Measurements from ENCODE around the gene STARD3NL.

STARD3NL gene

DNA sequence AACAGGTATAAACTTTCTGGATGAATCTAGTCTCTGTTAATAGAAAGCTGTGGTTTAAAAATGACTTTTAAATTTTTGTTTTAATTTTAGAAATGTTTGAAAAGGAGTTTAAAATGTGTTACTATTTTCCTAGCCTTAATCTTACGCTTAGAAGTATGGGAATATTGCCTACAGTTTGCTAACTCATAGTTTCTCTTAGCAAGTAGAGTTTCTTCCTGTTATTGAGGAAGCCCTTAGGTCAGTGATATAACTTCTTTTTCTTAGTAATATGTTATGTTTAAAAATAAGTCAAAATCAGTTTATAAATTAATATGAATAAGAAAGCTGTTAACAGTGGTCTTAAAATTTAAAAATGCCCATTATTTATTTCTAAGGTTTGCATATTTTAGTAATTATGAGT is 3.1 kb downstream of the STARD3NL start:
- no peak for DNase-seq

DNA sequence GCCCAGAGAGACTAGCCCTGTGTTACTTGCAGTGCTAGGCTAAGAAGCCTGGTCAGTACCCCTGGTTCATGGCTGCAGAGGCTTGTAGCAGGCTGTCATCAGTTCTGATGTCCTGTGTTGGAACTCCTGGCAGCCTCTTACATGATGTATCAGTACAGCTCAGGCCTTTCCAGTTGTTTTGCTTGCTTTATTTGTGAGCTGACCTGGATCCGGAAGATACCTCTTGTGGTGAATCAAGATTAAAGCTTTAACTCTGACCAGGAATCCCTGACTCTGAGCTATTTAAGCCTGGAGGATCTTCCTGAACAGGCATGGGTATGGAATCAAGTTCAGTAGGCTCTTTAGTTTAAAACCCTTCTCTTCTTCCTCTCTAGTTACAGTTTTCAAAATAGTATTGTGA is 4.4 kb downstream of the STARD3NL start:
- DNase-seq = no peak

DNA sequence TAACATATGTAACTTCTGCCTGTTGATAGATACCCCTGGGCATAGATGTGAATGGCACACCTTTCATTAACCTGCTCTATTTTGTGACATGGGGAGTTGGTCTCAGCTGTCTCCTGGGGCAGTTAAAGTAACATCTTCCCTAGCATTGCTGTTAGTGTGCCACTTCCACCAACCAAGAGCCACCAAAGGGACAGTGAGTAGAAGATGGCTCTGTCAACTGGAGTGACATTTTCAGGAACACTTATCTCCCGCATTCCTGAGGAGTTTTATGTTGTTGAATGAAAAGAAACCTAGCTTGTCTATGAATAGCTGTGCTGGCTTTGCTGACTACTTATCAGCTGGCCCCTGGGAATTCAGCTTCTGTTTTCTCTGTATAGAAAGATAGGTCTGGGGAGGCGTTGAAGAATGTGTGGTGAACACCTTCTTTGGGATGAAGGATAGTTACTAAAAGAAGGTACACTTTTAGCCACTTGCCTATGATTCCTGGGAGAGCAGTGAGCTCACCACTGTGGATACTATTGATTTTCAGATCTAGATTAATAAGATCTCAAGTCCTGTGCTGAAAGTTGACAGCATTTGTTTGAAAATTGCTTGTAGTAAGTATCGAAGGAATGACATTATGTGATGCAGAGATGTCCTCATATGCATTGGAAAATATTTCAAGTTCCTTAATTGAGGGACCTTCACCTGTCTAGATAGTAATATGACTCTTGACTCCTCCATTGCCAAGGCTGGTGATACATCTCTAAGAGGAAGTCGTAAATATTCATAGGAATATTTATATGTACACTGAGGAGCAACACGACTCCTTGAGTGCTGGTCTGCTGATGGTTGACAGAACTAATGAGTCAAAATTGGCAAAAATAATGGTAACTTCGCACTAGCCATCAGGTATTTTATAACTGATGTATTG is 7.6 kb downstream of the STARD3NL start:
- no peak for DNase-seq

DNA sequence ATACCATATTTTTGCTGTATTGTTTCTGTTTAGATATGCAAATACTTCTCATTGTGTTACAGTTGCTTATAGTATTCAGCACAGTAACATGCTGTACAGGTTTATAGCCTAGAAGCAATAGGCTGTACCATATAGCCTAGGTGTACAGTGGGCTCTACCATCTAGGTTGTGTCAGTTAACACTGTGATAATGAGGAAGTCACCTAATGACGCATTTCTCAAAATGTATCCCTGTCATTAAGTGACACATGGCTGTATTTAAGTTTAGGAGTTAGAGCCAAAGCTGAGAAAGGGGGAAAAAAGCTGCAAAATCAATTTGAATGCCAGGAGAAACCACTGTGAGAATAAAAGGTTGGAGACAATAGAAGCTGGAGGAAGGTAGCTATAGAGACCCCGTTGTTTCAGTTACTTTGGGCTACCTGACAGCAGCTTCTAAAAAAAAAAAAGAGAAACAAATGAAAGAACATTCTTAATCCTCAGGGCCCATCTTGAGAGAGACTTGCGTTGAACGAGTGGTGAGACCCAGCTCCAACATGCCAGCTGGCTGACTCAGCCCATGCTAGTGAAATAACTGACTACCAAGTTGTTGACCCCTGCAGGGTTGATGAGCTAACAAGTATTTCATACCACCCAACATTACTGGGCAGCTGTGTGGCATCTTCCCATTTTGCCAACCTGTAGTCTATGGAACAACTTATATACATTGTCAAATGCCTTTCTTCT is 8.7 kb downstream of the STARD3NL start:
- no peak for DNase-seq

GRCh38 chr7:38187794-38188440 is 9.9 kb downstream of the STARD3NL start:
- DNase-seq = no peak

GRCh38 chr7:38189231-38189938 is 11.3 kb downstream of the STARD3NL start:
- DNase-seq = no peak

DNA sequence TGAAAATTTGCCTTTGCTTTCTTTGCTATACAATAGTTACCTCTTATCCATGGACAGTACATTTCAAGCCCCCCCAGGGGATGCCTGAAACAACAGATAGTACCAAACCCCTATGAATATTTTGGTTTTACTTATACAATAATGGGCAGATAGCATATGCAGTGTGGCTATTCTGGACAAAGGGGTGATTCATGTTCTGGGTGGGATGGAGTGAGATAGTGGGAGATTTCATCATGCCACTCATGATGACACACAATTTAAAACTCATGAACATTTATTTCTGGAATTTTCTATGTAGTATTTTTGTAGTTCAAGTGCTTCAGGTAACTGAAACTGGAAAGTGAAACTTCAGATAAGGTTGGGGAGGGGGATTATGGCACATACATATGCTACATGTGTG is 12.0 kb downstream of the STARD3NL start:
- DNase-seq = no peak

DNA sequence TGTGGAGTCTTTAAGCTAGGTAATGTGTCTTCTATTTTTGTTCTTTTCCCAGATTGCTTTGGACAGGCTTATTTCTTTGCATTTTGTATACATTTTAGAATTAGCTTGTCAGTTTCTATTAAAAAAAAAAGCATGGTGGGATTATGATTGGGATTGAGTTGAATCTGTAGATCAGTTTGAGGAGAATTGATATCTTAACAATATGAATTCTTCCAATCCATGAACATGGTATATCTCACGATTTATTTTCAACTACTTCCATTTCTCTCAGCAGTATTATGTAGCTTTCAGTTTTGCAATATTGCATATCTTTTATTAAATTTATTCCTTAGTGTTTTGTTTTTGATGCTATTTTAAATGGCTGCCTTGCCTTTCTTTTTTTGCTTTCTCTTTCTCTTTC is 13.7 kb downstream of the STARD3NL start:
- DNase-seq = no peak

DNA sequence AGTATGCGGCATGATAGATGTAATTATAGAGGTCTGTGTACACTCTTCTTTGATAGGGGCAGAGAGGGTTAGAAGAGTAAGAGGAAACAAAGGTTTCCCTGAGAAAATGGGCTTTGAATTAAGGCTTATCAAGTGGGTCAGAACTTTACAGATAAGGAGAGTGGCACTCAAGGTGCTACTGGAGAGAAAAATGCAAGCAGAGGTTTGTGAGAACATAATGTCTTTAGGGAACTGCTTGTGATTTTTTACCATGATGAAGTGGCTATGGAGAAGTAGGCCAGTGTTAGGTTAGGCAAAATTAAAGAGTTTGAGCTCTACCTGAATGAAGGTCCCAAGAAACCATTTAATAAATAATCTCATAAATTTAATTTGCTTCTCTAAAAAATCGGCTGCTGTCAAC is 14.3 kb downstream of the STARD3NL start:
- DNase-seq = no peak

DNA sequence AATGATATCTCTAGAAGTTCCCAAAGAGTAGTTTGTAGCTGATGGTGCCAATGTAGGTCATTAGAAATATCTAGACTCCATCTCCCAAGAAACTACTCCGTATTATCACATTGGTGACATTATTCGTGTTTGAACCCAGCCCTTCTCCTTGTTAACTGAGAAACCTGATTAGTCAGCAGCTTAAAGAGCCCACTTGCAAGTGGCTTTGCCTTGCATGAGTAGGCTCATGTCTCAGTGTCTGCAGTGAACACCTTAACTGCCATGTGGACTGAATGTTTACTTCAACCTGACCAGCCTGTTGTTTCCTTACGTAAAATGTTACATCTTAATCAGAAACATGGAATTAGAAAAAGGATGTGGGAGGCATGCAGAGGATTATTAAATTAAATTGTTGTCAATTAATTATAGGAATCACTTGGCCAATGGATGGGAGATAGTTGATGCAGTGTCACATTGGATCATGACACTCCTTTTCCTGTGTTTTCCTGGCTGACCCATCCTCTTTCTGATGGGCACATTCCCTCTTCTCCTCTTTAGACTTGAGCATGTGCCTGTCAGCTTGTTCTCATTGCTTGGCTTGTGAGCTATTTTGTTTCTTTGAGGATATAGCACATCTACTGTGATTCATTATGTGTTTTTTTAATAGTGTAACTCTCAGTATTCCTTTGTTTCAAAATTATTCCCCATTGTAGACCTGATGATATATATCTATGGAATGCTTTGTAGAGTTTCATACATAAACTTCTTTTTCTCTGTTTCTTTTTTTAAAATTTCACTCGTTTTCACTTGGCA is 18.0 kb downstream of the STARD3NL start:
- DNase-seq = no peak

GRCh38 chr7:38198366-38198765 is 20.3 kb downstream of the STARD3NL start:
- no peak for DNase-seq

- no peak for DNase-seq
These were observed 21.1 kb downstream of the STARD3NL start for GRCh38 chr7:38199154-38199553.

DNA sequence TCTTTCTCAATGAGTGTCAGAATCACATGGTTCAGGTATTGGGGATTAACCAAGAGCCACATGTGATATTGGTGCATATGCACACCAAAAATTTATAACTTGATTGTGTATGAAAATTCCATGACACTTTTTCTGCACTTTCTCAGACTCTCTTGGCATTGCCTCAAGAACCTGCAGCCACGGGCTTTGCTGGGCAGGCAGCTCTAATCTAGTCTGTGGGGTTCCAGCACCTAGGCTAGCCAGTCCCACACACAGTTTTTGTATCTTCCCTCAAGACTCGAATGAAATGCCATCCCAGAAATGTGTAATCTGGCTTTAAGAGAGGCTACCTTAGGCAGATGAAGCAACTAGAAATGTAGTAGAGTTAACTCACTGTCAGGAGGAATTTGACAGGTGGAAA is 21.7 kb downstream of the STARD3NL start:
- DNase-seq = no peak

GRCh38 chr7:38206071-38206470 is 28.0 kb downstream of the STARD3NL start:
- no peak for DNase-seq

- DNase-seq = no peak
These were observed 29.8 kb downstream of the STARD3NL start for GRCh38 chr7:38207843-38208242.

- DNase-seq = no peak
These were observed 33.4 kb downstream of the STARD3NL start for GRCh38 chr7:38211486-38211885.

DNA sequence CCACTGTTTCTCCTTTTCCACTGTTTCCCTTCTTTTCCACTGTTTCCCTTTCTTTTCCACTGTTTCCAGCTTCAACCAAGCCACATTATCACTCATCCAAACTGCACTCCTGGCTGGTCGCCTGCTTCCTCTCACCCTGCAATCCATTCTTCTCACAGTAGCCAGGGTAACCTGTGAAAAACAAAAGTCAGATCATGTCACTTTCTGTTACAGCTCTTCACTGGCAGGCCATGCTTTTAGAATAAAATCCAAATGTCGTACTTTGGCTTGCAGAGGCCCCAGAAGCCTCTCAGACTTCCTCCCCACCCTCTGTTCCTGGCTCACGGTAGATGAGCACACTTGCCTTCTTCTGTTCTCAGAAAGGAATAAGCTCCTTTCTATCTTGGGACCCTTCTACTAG is 33.9 kb downstream of the STARD3NL start:
- no peak for DNase-seq

- DNase-seq = no peak
These were observed 37.1 kb downstream of the STARD3NL start for GRCh38 chr7:38215115-38215514.

DNA sequence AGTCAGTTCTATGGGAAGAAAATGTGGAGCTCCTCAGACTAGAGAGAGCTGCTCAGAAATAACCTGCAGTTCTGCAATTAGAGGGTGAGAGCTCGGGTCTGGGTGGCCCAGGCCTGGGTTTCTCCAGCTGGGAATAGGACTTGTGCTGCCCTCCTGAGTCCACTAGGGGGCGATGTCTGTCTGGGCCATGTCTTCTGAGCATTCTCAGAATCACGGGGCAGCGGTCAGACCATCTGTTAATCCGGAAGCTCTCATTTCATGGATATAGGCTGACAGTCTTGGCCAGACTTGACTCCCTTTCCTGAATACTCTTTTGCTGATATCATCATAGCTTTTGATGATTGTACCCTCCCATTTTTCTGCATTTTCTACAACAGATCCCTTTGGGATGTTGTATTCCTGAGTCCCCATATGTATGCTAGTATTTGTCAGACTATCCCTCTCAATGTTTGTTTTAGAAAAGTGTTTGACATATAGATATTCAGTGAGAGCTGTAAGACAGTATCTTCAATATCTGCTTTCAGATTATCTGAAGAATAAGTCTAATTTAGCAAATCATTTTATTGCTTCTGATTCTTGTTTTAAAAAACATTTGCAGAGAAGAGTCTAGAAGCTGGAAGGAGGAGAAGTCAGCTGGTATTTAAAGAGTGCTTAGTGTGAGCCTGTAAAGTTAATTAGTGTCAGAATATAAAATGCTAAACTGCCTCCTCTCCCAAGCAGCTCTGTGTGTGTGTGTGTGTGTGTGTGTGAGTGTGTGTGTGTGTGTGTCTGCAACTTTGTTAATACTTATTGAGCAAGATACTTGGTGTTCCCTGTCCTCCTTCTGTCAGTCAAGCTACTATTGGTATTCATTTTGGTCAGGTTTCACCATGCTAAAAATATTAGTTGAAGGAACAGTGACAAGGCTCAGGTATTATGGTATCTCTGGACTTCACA is 38.0 kb downstream of the STARD3NL start:
- DNase-seq = peak; percentile 65

DNA sequence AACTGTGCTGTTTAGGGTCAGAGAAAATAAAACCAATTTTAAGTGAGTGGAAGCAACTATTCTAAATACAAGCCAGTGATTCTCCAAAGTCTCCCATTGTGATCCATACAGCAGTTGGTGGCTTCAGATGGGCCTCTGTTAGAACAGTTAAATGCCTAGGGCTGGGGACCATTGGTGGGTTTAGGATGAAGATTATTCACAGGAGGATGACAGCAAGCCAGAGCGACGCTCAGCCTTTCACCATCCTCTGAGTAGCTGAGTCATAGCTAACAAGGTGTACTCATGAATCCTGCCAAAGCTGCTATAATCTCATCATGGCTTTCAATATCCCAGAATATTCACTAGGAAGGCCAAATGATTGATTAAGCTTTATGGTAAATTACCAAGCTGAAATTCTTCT is 39.6 kb downstream of the STARD3NL start:
- DNase-seq = no peak

DNA sequence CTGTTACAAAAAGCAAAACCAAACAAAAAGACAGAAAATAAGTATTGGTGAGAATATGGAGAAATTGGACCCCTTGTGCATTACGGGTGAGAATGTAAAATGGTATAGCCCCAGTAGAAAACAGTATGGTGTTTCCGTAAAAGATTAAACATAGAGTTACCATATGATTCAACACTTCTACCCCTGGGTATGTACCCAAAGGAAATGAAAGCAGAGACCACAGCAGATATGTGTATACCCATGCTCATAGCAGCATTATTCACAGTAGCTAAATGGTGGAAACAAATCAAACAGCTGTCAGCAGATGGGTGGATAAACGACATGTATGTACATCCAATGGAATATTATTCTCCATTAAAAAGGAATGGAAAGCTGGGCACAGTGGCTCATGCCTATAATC is 42.4 kb downstream of the STARD3NL start:
- DNase-seq = no peak

Measured in right kidney (tissue), 1 donor.